Esophagus (tissue), 2 donors: Measurements from ENCODE around the gene SSB. TPM values are rescaled to one million over a fixed set of nuclear protein-coding genes. Genes with fewer than 3 reads are reported as not detected.
"Not testable (repeated sequence)": the region's sequence is repeated elsewhere in the genome, so short reads cannot be mapped to it uniquely, and the experiment has no call there.

Experiments
- H3K27ac ChIP-seq, 2 donors: one replicate each; pipeline ENCODE4 v1.5.1; 2013; ENCODE audit warnings: low read depth in 2 of 2, mild to moderate bottlenecking in 2 of 2, inconsistent platforms in 1 of 2, low read length in 1 of 2, moderate library complexity in 1 of 2
- H3K27me3 ChIP-seq, 2 donors: one replicate each; pipeline ENCODE4 v1.6.1; 2013; ENCODE audit warnings: low read length in 2 of 2, control low read depth in 1 of 2, mild to moderate bottlenecking in 1 of 2; ENCODE audit not compliant: insufficient read depth in 2 of 2, control insufficient read depth in 1 of 2
- H3K36me3 ChIP-seq, 2 donors: one replicate each; pipeline ENCODE4 v1.6.1; 2013; ENCODE audit warnings: low read length in 1 of 2; ENCODE audit not compliant: control insufficient read depth in 2 of 2, insufficient read depth in 2 of 2
- H3K4me1 ChIP-seq, 2 donors: one replicate each; pipeline ENCODE4 v1.6.1; 2013; ENCODE audit warnings: low read length in 1 of 2; ENCODE audit not compliant: control insufficient read depth in 2 of 2, insufficient read depth in 2 of 2
- H3K4me3 ChIP-seq, 2 donors: one replicate each; pipeline ENCODE4 v1.5.1; 2013; ENCODE audit warnings: low read length in 2 of 2, mild to moderate bottlenecking in 2 of 2, low read depth in 1 of 2, moderate library complexity in 1 of 2
- H3K9me3 ChIP-seq, 2 donors: one replicate each; pipeline ENCODE4 v1.6.1; 2013; ENCODE audit warnings: mild to moderate bottlenecking in 2 of 2, low read depth in 1 of 2, low read length in 1 of 2, moderate library complexity in 1 of 2; ENCODE audit not compliant: control insufficient read depth in 2 of 2, insufficient read depth in 1 of 2
- WGBS, 2 donors: extraction: QIAGEN DNeasy Blood & Tissue Kit; methylation state at CpG; one replicate each; pipeline ENCODE4 v1.1.7; 2013; 5-methylcytosine and 5-hydroxymethylcytosine counted together
- polyA plus RNA-seq, 2 donors: library from polyadenylated mRNA; stranded (reverse); fragments of 200-250 nt; gene quantifications; one replicate each; pipeline ENCODE4 v1.2.3, GENCODE V29; 2013
- donor health status: healthy with polysubstance abuse.
- donor health status: Bipolar disorder and iron deficiency.

The SSB gene
- polyA plus RNA-seq = 10 to 100 TPM; 33.8 to 56.9 TPM

- no peaks in the 10 kb centered on the region for H3K27me3 ChIP-seq
- H3K4me1 ChIP-seq = no peaks in the 10 kb centered on the region
- H3K27ac ChIP-seq = peak within 1 kb of the TSS; percentile 78 to 85
- no peaks in the 10 kb centered on the region for H3K9me3 ChIP-seq
- H3K36me3 ChIP-seq = peaks cover 0 to 3% of the 10 kb centered on the region in 2 donors
- 0 to 1% methylated on average over 46 to 67 of the region's 67 CpGs for WGBS, 2 donors
- H3K4me3 ChIP-seq = peak within 1 kb of the TSS; percentile 76 to 96
These were observed at the start of gene SSB for GRCh38 chr2:169798718-169799592. TSS of gene SSB (plus strand) at chr2:169798871. CDS start at chr2:169800961, 2,090 bp downstream.

- Histone ChIP-seq H3K9me3 (no peaks in the 10 kb centered on the region), H3K36me3 (peaks cover 0 to 2% of the 10 kb centered on the region in 2 donors), H3K27me3 (no peaks in the 10 kb centered on the region), H3K4me1 (no peaks in the 10 kb centered on the region), H3K4me3 (no peak overlapping the region), H3K27ac (no peak overlapping the region)
- 87 to 90% methylated on average over 3 of the region's 3 CpGs for WGBS, 2 donors
These were observed 45.9 kb upstream of the SSB start for GRCh38 chr2:169752752-169753151.

GRCh38 chr2:169755083-169755870 is 43.4 kb upstream of the SSB start:
- Histone ChIP-seq H3K9me3 (no peaks in the 10 kb centered on the region), H3K27me3 (no peaks in the 10 kb centered on the region), H3K36me3 (no peaks in the 10 kb centered on the region), H3K27ac (no peak overlapping the region), H3K4me3 (no peak overlapping the region), H3K4me1 (no peaks in the 10 kb centered on the region)
- 72 to 81% methylated on average over 6 of the region's 6 CpGs for WGBS, 2 donors

- Histone ChIP-seq H3K36me3 (no peaks in the 10 kb centered on the region), H3K9me3 (no peaks in the 10 kb centered on the region), H3K4me3 (no peak overlapping the region), H3K27ac (no peak overlapping the region), H3K27me3 (no peaks in the 10 kb centered on the region), H3K4me1 (no peaks in the 10 kb centered on the region)
- 95 to 97% methylated on average over 4 of the region's 4 CpGs for WGBS, 2 donors
These were observed 42.3 kb upstream of the SSB start for GRCh38 chr2:169756342-169756741.

DNA sequence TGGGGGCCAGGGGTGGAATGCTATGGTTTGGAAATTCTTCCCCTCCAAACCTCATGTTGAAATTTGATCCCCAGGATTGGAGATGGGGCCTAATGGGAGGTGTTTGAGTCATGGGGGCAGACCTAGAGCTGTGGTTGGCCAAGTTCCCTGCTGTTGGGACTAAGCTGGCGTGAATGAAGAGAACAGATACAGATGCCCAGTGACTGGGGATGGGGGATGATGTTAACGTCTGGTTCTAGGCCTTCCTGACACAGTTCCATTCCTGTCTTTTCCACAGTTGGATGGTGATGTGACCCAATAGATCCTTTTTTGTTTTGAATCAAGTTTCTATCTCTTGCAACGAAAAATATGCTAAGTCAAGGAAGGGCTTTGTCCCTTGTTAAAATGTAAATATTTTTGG is 41.3 kb upstream of the SSB start:
- Histone ChIP-seq H3K9me3 (no peaks in the 10 kb centered on the region), H3K4me1 (no peaks in the 10 kb centered on the region), H3K27ac (no peak overlapping the region), H3K27me3 (no peaks in the 10 kb centered on the region), H3K4me3 (no peak overlapping the region), H3K36me3 (no peaks in the 10 kb centered on the region)
- 66 to 72% methylated on average over 3 of the region's 3 CpGs for WGBS, 2 donors

GRCh38 chr2:169757778-169758177 is 40.9 kb upstream of the SSB start:
- Histone ChIP-seq H3K9me3 (no peaks in the 10 kb centered on the region), H3K27me3 (no peaks in the 10 kb centered on the region), H3K4me3 (no peak overlapping the region), H3K27ac (no peak overlapping the region), H3K4me1 (no peaks in the 10 kb centered on the region), H3K36me3 (no peaks in the 10 kb centered on the region)
- 97 to 98% methylated on average over 2 of the region's 2 CpGs for WGBS, 2 donors

- Histone ChIP-seq H3K27me3 (no peaks in the 10 kb centered on the region), H3K27ac (no peak overlapping the region), H3K4me3 (no peak overlapping the region), H3K36me3 (no peaks in the 10 kb centered on the region), H3K4me1 (no peaks in the 10 kb centered on the region), H3K9me3 (no peaks in the 10 kb centered on the region)
- WGBS, 2 donors = 64 to 67% methylated on average over 7 of the region's 7 CpGs
These were observed 38.7 kb upstream of the SSB start for GRCh38 chr2:169759987-169760386.

GRCh38 chr2:169760798-169761197 is 37.9 kb upstream of the SSB start:
- H3K4me3 ChIP-seq, H3K4me1 ChIP-seq, H3K27ac ChIP-seq, H3K9me3 ChIP-seq, H3K36me3 ChIP-seq, H3K27me3 ChIP-seq: not testable (repeated sequence)
- 92% methylated on average over 3 of the region's 3 CpGs for WGBS, 2 donors

DNA sequence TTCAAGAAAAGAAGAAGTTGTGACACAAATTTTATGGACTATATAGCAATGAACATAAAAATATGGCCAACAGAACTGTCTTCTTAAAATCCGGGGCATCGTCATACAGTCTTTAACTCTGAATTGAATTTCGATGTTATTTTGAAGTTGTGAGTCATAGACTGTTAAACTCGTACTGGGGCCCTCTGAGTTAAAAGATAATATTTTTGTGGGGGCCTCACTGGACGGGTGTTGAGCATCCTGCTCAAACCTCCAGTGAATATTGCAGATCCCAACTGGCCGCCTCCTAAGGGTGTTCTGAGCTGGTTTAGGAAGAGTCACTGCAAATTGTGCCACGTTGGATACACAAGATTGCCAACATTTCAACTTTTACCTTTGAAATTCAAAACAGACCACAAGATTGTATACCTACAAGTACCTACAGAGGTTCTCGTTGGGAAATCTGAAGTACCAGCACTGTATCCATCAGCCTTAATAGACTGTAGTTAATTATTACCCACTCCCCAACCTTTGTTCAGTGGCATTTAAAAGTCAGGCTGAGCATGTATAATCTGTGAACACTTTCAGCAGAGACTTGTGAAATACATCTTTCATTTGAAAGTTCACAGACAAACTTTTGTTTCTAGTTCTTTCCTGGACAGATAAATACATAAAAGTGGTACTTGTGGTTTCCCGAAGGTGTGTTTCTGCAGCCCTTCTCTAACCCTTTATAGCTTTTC is 37.3 kb upstream of the SSB start:
- H3K9me3 ChIP-seq = no peaks in the 10 kb centered on the region
- no peaks in the 10 kb centered on the region for H3K27me3 ChIP-seq
- H3K4me3 ChIP-seq = no peak overlapping the region
- no peak overlapping the region for H3K27ac ChIP-seq
- H3K4me1 ChIP-seq = no peaks in the 10 kb centered on the region
- 74 to 83% methylated on average over 9 of the region's 9 CpGs for WGBS, 2 donors
- no peaks in the 10 kb centered on the region for H3K36me3 ChIP-seq
